Upper lobe of left lung (tissue), 6 donors: ENCODE data around the gene CNTLN. TPM values are rescaled to one million over a fixed set of nuclear protein-coding genes. Genes with fewer than 3 reads are reported as not detected.

Experiments
- ATAC-seq, 2 donors: fragments of 200-7000 bp; cut with Tn5 transposase; one replicate each; pipeline ENCODE4 v1.9.1; 2022; ENCODE audit warnings: mild to moderate bottlenecking in 2 of 2, moderate library complexity in 2 of 2; ENCODE audit not compliant: low FRiP score in 2 of 2
- DNase-seq, 2 donors: peaks; one replicate each; pipeline ENCODE4 v3.0.0-alpha.2; 2019 to 2020
- H3K27ac ChIP-seq, 4 donors: fragments of 200-600 bp; sonication (generic); one replicate each; pipeline ENCODE4 v1.5.1; 2016 to 2019
- H3K27me3 ChIP-seq, 4 donors: fragments of 200-600 bp; sonication (generic); one replicate each; pipeline ENCODE4 v1.5.1; 2017 to 2019
- H3K36me3 ChIP-seq, 4 donors: fragments of 200-600 bp; sonication (generic); one replicate each; pipeline ENCODE4 v1.5.1; 2016 to 2019
- H3K4me1 ChIP-seq, 4 donors: fragments of 200-600 bp; sonication (generic); one replicate each; pipeline ENCODE4 v1.5.1; 2018 to 2019
- H3K4me3 ChIP-seq, 4 donors: fragments of 200-600 bp; sonication (generic); one replicate each; pipeline ENCODE4 v1.5.1; 2017 to 2019; ENCODE audit warnings: mild to moderate bottlenecking in 2 of 4, moderate library complexity in 1 of 4
- H3K9me3 ChIP-seq, 4 donors: fragments of 200-600 bp; sonication (generic); one replicate each; pipeline ENCODE4 v1.5.1; 2018 to 2019
- EP300 ChIP-seq, 4 donors: sonication (generic); formaldehyde crosslinking; IDR thresholded peaks; one replicate each; pipeline ENCODE4 v1.5.1; 2017; ENCODE audit warnings: antibody characterized with exemption in 4 of 4, control low read depth in 2 of 4
- POLR2A ChIP-seq, 4 donors: fragments of 450-650 bp; IDR thresholded peaks; one replicate each; pipeline ENCODE4 v1.5.1; 2016 to 2017; ENCODE audit warnings: antibody characterized with exemption in 4 of 4, mild to moderate bottlenecking in 2 of 4
- POLR2AphosphoS5 ChIP-seq, 2 donors: sonication (generic); formaldehyde crosslinking; IDR thresholded peaks; one replicate each; pipeline ENCODE4 v1.5.1; 2017; ENCODE audit warnings: antibody characterized with exemption in 2 of 2
- WGBS, 2 donors: methylation state at CpG; one replicate each; pipeline ENCODE4 v1.1.5; 2017 to 2018; 5-methylcytosine and 5-hydroxymethylcytosine counted together
- total RNA-seq, 6 donors: library from RNA; depleted of rRNA in 4 of 6; stranded (reverse); fragments of >200 nt in 4 of 6; gene quantifications; one replicate each; pipeline versions ENCODE4 v1.1.0 to v1.2.1, GENCODE V29; 2016 to 2021
- TF ChIP-seq, protein P1 (sequence below), 6 experiments: fragments of 450-650 bp in 4 of 6; fragments of 200-600 bp in 2 of 6; sonication (generic) in 2 of 6; IDR thresholded peaks; one replicate each; pipeline ENCODE4 v1.5.1; 2016 to 2019; ENCODE audit warnings: antibody characterized with exemption in 6 of 6
- donor health status: DM: no; HTN: no; CAD: no; lungs with moderate emphysema.
- donor health status: DM: no; HTN: yes; CAD: no; lungs with severe emphysema.

The CNTLN gene
- total RNA-seq, 6 donors from 2014 or later: 5.5 to 58.7 (median 8.4) TPM

DNA sequence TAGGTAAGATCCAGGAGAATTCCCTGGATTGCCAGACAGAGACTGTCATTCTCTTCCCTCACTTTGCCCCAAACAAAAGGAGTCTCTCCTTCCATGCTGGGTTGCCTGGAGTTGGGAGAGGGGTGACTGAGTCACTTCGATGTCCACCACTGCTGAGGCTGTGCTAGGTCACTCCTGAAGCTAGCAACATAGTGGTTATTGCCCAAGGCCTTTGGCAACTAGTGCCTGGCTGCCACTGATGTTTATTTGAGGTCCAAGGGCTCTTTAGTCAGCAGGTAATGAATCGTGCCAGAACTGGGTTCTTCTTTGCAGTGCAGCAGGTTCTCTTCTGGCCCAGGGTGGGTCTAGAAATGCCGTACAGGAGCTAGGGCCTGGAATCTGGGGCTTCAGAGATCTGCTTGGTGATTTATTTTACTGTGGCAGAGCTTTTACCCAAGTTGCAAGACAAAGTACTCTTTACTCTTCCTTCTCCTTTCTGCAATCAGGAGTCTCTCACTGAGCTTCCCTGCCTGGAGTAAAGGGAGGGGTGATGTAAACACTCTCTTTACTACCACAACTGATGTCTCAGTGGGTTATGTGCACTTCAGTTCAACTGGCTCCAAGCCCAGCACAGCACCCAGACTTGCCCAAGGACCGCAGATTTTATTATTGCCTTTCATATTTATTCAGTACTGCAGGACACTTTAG lies 288.3 kb downstream of the CNTLN start:
- no peaks in the 10 kb centered on the region for H3K9me3 ChIP-seq
- H3K36me3 ChIP-seq: no peaks in the 10 kb centered on the region
- TF ChIP-seq POLR2AphosphoS5 (IDR thresholded peaks at IDR 0.05) (no peak), POLR2A (IDR thresholded peaks at IDR 0.05) (no peak), EP300 (IDR thresholded peaks at IDR 0.05) (no peak)
- TF ChIP-seq, protein P1, sequence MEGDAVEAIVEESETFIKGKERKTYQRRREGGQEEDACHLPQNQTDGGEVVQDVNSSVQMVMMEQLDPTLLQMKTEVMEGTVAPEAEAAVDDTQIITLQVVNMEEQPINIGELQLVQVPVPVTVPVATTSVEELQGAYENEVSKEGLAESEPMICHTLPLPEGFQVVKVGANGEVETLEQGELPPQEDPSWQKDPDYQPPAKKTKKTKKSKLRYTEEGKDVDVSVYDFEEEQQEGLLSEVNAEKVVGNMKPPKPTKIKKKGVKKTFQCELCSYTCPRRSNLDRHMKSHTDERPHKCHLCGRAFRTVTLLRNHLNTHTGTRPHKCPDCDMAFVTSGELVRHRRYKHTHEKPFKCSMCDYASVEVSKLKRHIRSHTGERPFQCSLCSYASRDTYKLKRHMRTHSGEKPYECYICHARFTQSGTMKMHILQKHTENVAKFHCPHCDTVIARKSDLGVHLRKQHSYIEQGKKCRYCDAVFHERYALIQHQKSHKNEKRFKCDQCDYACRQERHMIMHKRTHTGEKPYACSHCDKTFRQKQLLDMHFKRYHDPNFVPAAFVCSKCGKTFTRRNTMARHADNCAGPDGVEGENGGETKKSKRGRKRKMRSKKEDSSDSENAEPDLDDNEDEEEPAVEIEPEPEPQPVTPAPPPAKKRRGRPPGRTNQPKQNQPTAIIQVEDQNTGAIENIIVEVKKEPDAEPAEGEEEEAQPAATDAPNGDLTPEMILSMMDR (IDR thresholded peaks at IDR 0.05): no peak
- DNase-seq (peak in 1 of 2 donors; percentile 62), ATAC-seq (peak; percentile 62 to 72)
- H3K4me1 ChIP-seq: no peaks in the 10 kb centered on the region
- H3K27ac ChIP-seq: no peak overlapping the region
- WGBS, 2 donors: 66 to 74% methylated on average over 4 of the region's 4 CpGs
- no peaks in the 10 kb centered on the region for H3K27me3 ChIP-seq
- H3K4me3 ChIP-seq: no peak overlapping the region

DNA sequence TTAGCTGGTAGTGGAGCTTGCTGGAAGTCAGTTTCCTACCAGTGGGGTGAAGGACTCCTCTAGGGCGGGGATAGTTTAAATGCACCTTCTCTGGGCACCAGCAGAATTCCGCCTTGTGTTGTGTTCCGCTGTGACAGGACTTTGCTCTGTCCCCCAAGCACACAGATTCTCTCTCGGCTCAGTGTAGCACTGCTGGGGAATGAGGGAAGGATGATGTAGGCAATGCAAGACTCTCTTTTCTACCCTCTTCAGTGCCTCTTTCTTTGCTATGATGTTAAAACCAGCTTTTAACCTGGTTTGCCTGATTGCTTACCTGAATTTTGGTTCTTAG lies 288.8 kb downstream of the CNTLN start:
- 87 to 95% methylated on average over 4 of the region's 4 CpGs for WGBS, 2 donors
- Histone ChIP-seq H3K36me3 (no peaks in the 10 kb centered on the region), H3K9me3 (no peaks in the 10 kb centered on the region), H3K4me1 (no peaks in the 10 kb centered on the region), H3K27ac (no peak overlapping the region), H3K27me3 (no peaks in the 10 kb centered on the region), H3K4me3 (no peak overlapping the region)
- no peak for TF ChIP-seq POLR2AphosphoS5 (IDR thresholded peaks at IDR 0.05)
- no peak for TF ChIP-seq POLR2A (IDR thresholded peaks at IDR 0.05)
- TF ChIP-seq, protein P1 (IDR thresholded peaks at IDR 0.05): no peak
- TF ChIP-seq EP300 (IDR thresholded peaks at IDR 0.05): no peak
- no peak for DNase-seq
- peak in 1 of 2 donors; percentile 43 for ATAC-seq

DNA sequence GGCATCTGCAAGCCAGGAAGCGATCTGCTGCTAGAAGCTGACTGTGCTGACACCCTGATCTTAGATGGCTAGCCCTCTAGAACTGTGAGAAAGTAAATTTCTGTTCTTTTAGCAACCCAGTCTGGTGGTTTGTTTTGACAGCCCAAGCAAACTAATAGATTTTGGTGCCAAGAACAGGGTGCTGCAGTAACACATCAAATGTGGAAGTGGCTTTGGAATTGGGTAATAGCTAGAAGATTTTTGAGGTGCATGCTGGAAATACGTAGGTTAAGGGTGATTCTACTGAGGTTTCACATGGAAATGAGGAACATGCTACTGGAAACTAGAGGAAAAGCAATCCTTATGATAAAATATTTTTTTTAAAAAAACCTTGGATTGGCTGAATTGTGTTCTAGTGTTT lies 290.5 kb downstream of the CNTLN start:
- Histone ChIP-seq H3K27me3 (no peaks in the 10 kb centered on the region), H3K36me3 (no peaks in the 10 kb centered on the region), H3K4me1 (no peaks in the 10 kb centered on the region), H3K9me3 (no peaks in the 10 kb centered on the region), H3K27ac (no peak overlapping the region), H3K4me3 (no peak overlapping the region)
- DNase-seq: no peak
- peak in 1 of 2 donors; percentile 58 for ATAC-seq
- 80 to 84% methylated on average over 2 of the region's 2 CpGs for WGBS, 2 donors
- TF ChIP-seq EP300 (IDR thresholded peaks at IDR 0.05) (no peak), POLR2AphosphoS5 (IDR thresholded peaks at IDR 0.05) (no peak), POLR2A (IDR thresholded peaks at IDR 0.05) (no peak)
- TF ChIP-seq, protein P1 (IDR thresholded peaks at IDR 0.05): no peak

DNA sequence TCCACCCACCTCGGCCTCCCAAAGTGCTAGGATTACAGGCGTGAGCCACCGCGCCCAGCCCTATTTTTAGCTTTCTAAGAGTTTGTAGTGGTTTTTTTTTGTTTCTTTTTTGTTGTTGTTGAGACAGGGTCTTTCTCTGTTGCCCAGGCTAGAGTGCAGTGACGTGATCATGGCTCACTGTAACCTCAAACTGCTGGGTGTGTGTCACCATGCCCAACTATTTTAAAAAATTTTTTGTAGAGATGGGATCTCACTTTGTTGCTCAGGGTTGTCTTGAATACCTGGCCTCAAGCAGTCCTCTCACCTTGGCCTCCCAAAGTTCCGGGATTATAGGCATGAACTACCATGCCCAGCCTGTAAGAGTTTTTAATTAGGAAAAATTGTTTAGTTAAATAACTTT lies 298.7 kb downstream of the CNTLN start:
- WGBS, 2 donors: 96 to 97% methylated on average over 6 of the region's 6 CpGs
- Histone ChIP-seq H3K4me3 (no peak overlapping the region), H3K4me1 (no peaks in the 10 kb centered on the region), H3K27ac (no peak overlapping the region), H3K9me3 (no peaks in the 10 kb centered on the region), H3K27me3 (no peaks in the 10 kb centered on the region), H3K36me3 (no peaks in the 10 kb centered on the region)
- ATAC-seq (no peak), DNase-seq (no peak)
- TF ChIP-seq EP300 (IDR thresholded peaks at IDR 0.05) (no peak), POLR2A (IDR thresholded peaks at IDR 0.05) (no peak), POLR2AphosphoS5 (IDR thresholded peaks at IDR 0.05) (no peak)
- TF ChIP-seq, protein P1 (IDR thresholded peaks at IDR 0.05): no peak

DNA sequence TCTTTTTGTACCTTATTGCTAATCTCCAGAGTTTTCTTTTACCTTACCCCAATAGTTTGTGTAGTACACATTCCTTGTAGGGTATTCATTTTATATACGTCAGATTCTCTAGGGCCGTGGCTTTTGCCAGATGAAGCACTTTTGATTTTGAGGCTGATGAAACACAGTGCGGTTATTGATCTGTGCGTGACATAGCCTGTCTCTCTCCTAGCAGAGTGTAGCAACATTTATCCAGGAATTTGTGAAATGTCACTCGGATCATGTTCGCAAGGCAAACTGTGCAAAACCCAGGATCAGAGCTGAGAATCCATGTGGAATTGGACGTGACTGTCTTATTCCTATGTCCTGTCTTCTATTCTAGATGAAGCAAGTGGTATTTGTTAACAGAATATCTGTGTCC lies 302.0 kb downstream of the CNTLN start:
- Histone ChIP-seq H3K4me1 (no peaks in the 10 kb centered on the region), H3K27me3 (no peaks in the 10 kb centered on the region), H3K4me3 (no peak overlapping the region), H3K27ac (no peak overlapping the region), H3K9me3 (peaks cover 0 to 10% (median 6%) of the 10 kb centered on the region in 4 donors), H3K36me3 (no peaks in the 10 kb centered on the region)
- DNase-seq: no peak
- 94 to 96% methylated on average over 7 of the region's 7 CpGs for WGBS, 2 donors
- no peak for ATAC-seq
- TF ChIP-seq POLR2AphosphoS5 (IDR thresholded peaks at IDR 0.05) (no peak), POLR2A (IDR thresholded peaks at IDR 0.05) (no peak), EP300 (IDR thresholded peaks at IDR 0.05) (no peak)
- TF ChIP-seq, protein P1 (IDR thresholded peaks at IDR 0.05): no peak
